HG03108 (cell line): Measurements from ENCODE around the gene ADAMTS2.

Experiments
- ATAC-seq: cut with Tn5 transposase; IDR thresholded peaks from one replicate; pipeline ENCODE4 v1.9.1; 2021; ENCODE audit warnings: moderate library complexity; ENCODE audit not compliant: unreplicated experiment

The ADAMTS2 gene

DNA sequence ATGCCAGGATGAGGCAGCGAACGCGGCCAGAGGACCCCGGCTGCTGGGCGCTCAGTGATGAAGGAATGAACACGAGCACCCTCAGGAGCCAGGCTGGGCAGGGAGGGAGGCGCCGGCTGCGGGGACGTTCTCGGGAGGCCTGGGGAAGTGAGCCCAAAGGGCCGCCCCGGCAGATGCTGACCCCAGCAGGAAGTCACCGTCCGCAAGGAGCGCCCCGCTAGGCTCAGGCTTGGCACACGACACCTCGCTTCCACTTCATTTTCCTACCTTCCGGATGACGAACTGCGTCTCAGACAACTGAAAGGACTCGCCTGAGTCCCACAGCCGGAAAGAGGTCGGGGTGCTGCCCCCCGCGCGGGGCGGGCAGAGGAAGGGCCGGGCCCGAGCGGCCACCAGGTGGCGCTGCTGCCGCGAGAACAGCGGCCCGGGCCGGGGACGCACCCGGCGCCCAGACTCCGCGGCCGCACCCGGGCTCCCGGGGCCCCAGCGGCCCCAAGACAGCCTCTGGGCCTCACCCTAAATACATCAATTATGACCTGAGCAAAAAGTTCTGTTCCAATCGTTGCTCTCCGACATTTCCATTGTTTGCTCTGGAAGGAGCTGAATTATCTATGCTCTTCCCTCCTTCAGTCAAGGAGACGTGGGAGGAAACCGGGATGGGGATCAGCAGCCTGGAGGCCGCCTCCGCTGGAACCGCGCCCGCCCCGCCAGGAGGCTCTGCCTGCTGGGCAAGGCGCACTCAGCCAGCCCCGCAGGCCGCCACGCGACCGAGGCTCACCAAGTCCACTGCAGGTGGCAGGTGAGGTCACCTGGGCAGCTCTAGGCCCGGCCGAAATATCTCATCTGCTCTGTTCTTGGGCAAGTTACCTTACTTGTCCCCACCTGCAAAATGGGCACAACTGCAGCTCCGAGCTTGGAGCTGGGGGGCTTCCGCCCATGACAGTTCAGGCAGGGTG lies 178.1 kb downstream of the ADAMTS2 start:
- ATAC-seq: no peak

- no peak for ATAC-seq
Observed at GRCh38 chr5:179166171-179166885, 178.9 kb downstream of the ADAMTS2 start.

DNA sequence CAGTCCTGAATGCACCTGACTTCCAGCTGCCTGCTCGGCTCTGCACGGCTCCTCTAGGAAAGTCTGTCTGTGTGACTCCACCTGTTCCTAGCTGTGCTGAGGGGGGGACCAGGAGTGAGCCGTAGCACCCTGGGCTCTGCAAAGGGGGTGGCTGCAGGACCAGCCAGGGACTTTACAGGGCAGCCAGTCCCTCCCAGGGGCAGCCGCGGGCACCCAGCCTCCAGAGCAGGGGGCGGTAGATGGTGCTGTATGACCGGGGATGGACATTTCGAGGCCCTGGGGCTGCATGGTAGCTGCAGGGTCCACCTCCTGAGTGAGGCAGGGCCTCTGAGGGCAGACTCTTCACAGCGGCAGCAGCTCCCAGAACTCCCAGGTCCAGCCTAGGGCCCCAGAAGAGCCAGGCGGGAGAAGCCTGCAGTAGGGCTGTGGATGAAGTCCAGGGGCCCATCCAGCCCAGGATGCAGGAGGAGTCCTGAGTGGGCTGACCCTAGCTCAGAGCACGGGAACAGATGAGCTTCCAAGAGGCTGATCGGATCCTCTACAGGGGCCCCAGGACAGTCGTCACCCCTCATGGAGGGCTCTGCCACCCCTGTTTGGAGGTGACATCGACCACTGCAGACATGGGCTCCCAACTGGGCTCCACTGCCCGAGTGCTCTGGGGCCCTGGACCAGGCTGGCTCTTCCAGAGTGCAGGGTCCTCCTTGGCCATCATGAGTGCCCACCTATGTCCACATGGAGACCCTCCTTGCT lies 179.7 kb downstream of the ADAMTS2 start:
- no peak for ATAC-seq

GRCh38 chr5:179164331-179165311 lies 180.6 kb downstream of the ADAMTS2 start:
- ATAC-seq: no peak

DNA sequence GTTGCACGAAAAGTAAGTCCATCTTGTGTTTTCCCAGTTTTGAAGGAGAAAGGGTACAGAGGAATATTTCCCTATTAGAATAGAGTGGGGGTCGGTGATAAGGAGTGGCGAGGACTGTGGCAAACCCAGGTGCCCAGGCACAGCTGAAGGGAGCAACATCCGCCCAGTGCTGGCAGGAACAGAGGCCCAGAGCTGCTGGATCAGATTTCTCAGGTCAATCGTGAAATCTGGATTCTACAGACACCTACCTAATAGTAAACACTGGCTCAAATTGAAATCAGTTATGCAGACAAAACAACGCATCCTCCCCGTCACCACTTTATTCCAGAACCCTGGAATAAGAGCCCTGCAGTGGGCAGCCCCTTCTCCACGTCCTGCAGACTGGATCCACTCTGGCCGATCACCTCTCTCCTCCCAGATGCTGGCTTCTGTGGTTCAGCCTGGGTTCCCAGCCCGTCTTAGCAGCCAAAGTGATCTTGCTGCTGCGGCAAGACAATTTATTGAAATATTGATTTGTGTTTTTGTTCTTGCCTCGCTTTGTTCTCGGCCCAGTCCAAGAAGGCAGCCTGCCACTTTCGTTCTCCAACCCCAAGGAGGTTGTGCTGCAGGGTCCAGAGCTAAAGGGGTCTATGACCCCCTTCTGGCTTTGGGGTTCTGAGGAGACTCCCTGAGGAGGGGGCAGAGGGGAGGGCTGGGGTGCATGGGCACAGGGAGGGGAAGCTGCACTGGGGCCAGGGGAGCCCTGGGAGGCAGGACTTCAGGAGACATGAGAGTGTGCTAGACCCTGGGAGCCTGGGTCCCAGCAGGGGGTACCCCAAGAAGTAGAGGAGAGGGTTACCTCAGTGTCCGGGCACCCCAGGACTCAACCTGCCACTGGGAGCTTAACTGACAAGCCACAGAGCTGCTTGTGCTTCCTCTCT lies 181.8 kb downstream of the ADAMTS2 start:
- ATAC-seq: no peak

GRCh38 chr5:179162351-179163235 lies 182.7 kb downstream of the ADAMTS2 start:
- ATAC-seq: no peak

- no peak for ATAC-seq
Observed at GRCh38 chr5:179161901-179162300, 183.4 kb downstream of the ADAMTS2 start.

DNA sequence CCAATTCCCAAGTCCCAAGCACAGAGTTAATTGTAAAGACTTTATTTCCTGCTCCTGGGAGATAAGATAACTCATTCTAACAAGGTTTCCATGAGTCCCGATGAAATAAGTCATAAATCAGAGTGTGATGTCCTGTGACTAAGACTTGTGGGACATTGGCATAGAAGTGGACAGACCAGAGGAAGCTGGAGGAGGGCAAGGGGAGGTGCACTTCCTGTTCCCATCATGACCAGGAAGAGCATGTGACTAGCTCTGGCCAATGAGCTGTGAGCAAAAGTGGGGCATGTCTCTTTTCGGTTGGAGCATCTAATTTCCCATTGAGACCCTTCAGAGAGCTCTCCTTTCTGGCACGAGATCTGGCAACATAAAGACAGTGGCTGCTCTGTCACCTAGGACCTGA lies 184.7 kb downstream of the ADAMTS2 start:
- ATAC-seq: no peak

DNA sequence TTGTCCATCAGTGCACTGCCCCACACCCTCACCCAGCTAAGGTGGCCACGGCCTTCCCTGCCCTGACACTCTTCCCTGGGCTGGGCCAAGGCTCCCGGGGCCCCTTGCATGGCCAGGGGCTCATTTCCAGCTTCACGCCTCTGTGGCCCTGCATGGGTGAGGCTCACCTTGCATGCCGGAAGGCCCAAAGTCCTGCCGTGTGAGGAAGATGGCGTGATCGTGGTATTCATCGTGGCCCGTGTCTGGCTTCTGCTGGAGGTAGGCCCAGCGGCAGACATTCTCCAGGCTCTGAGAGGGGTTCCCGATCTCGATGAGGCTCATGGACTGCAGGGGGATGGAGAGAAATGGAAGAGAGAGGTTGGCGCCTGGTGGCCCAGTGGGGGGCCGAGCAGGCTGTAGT lies 186.7 kb downstream of the ADAMTS2 start:
- no peak for ATAC-seq

GRCh38 chr5:179154991-179155955 lies 190.0 kb downstream of the ADAMTS2 start:
- ATAC-seq: no peak

DNA sequence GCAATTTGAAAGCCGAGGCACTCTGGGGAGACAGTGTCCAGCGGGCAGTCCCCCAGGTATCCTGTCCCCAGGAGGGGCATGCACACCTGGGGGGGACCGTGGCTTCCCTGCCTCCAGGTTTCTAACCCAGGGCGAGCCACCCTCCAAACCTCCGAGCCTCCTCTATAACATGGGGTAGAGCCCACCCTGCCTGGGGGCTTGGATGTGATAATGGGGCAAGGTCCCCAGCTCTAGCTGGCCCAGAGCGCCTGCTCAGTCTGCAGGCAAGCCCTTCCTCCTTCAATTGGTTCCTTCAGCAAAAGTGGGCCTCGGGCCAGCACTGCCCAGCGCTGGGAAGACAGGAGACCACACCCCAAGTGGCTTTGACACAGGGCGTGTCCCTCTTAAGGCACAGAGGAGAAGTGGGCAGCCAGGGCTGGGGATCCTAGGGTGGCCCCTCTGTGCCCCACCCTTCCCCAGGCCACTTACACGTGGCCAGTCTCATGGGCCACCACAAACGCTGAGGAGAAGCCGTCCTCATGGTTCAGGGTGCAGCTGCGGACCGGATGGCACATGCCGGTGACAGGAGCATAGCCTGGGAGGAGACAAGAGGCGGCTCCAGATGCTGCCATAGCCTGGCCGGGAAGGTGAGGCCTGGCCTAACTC lies 190.8 kb downstream of the ADAMTS2 start:
- no peak for ATAC-seq

DNA sequence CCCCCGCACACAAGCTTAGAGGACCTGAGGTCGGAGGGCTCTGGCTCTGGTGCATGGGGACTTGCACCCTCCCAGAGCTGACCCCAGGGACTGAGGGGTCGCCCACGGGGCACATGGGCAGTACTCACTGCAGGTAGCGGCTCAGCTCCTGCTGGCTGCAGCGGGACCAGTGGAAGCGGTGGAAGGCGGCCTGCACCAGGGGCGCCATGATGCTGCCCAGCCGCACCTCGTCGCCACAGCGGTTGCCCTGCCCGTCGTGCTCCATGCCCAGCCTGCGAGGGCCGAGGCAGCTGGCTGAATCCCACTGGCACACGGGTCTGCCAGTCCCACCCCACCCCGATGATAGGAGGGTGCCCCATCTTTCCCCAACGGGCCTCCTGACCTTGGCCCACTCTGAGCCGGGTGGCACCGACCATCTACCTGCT lies 191.3 kb downstream of the ADAMTS2 start:
- ATAC-seq: no peak

DNA sequence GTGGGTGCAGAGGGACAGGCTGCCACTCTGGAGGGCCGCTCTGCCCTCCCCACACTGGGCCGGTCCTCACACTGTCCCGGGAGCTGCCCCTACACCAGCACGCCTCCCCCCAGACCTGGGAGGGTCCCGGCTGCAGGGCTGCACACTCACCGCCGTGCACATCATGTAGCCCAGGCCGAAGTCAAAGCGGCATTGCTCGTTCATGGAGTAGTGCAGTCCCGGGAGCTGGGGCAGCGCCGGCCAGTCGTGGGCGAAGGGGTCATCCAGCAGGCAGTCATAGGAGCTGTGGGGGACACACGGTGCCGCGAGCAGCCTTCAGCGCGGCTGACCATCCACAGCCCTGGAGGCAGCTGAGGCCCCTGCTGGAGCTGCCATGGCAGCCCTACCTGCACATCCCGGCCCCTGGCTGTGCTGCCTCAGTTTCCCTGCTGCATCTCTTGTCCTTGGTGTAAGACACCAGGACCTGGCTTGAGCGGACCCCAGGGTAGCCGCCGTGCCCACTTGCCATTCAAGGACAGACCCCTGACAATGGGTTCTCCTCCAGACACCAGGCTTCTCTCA lies 191.8 kb downstream of the ADAMTS2 start:
- ATAC-seq: no peak

- ATAC-seq: no peak
Observed at GRCh38 chr5:179152941-179153340, 192.3 kb downstream of the ADAMTS2 start.

GRCh38 chr5:179152144-179152895 lies 192.9 kb downstream of the ADAMTS2 start:
- ATAC-seq: no peak
